H1 (cell line): Measurements from ENCODE around the gene DFFB.

Experiments
- CTCF ChIP-seq, 3 experiments: IDR thresholded peaks; 1 replicate in 2 of 3; 2 replicates in 1 of 3; pipeline versions ENCODE4 v1.5.1 to v1.6.1; 2011; ENCODE audit warnings: low read length in 3 of 3, mild to moderate bottlenecking in 3 of 3, inconsistent platforms in 2 of 3, low read depth in 1 of 3, moderate library complexity in 1 of 3; ENCODE audit not compliant: insufficient read depth in 1 of 3; ENCODE audit errors: control extremely low read depth in 1 of 3
- GABPA ChIP-seq: IDR thresholded peaks from 2 replicates; pipeline ENCODE4 v1.6.1; 2011; ENCODE audit warnings: mild to moderate bottlenecking, low read length, moderate library complexity, borderline replicate concordance; ENCODE audit not compliant: insufficient read depth
- RNF2 ChIP-seq: fragments of 200-900, 300-1000 bp; sonication (generic); IDR thresholded peaks from 2 replicates; pipeline ENCODE4 v1.7.1; 2016; ENCODE audit warnings: borderline replicate concordance, low read depth, mild to moderate bottlenecking, antibody characterized with exemption, low read length; ENCODE audit not compliant: poor library complexity, severe bottlenecking; ENCODE audit errors: missing control alignments

DNA sequence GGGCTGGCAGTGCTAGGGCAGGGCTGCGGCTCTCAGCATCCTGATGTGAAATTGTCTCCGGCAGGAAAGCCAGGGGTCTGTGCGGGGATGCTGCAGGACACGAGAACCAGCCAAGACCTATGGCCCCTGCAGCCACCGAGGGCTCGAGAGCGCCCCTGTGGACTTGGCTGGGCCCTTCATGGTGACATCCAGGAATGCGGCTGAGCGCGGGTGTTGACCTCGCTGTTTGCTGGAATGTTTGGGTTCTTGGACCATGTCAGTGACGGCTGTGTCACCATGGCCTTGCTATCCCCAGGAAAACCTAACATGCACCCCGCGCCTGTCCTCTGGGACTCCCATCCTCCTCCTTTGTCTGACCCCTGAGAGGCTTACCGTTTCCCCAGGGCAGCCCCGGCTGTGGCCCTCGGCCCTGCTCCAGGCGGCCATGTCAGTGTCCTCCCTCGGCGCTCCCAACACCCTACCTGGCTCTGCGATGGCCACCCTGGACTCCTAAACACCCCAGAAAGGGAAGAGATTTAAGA lies 57.1 kb downstream of the DFFB start:
- TF ChIP-seq CTCF (IDR thresholded peaks at IDR 0.05; ENCODE audit: control extremely low read depth in 1 of 3, insufficient read depth in 1 of 3, low read depth in 1 of 3, low read length in 3 of 3) (no peak), GABPA (no peak), RNF2 (no peak)
